SK-N-MC (cell line): ENCODE results near the gene BATF3.
"Not testable (repeated sequence)": the region's sequence is repeated elsewhere in the genome, so short reads cannot be mapped to it uniquely, and the experiment has no call there.

ENCODE experiments used
- DNase-seq: peaks from one replicate; pipeline ENCODE4 v3.0.0-alpha.2; 2011; ENCODE audit warnings: low read depth, low spot score
- H3K27ac ChIP-seq: fragments of 200-600 bp; sonication (generic); 2 replicates; pipeline ENCODE4 v1.5.1; 2016; ENCODE audit warnings: mixed run types
- H3K36me3 ChIP-seq: fragments of 200-600 bp; sonication (generic); 2 replicates; pipeline ENCODE4 v1.6.1; 2017; ENCODE audit warnings: antibody characterized with exemption, low read length, mixed read lengths; ENCODE audit not compliant: insufficient read depth
- H3K4me3 ChIP-seq: fragments of 200-600 bp; sonication (generic); 2 replicates; pipeline ENCODE4 v1.5.1; 2016
- H3K9ac ChIP-seq: fragments of 200-600 bp; sonication (generic); 2 replicates; pipeline ENCODE4 v1.8.0; 2017; ENCODE audit warnings: mixed run types, mixed read lengths; ENCODE audit not compliant: insufficient read length
- H3K9me3 ChIP-seq: fragments of 200-600 bp; sonication (generic); 2 replicates; pipeline ENCODE4 v1.6.1; 2017; ENCODE audit warnings: low read depth, mild to moderate bottlenecking, antibody characterized with exemption, low read length, moderate library complexity, mixed read lengths
- EZH2 ChIP-seq: fragments of 200-600 bp; sonication (generic); IDR thresholded peaks from one replicate; pipeline ENCODE4 v1.6.1; 2017; ENCODE audit warnings: antibody characterized with exemption
- FOXP2 ChIP-seq: optimal IDR thresholded peaks from 2 replicates; pipeline ENCODE3; 2011; ENCODE audit warnings: mild to moderate bottlenecking, moderate library complexity; ENCODE audit not compliant: insufficient read depth; ENCODE audit errors: extremely low read length, control extremely low read depth
- POLR2AphosphoS5 ChIP-seq: IDR thresholded peaks from 2 replicates; pipeline ENCODE4 v1.6.1; 2012; ENCODE audit warnings: mild to moderate bottlenecking, low read depth, low read length, borderline replicate concordance

Gene BATF3

GRCh38 chr1:212664409-212665199 is 35.0 kb downstream of the BATF3 start:
- Histone ChIP-seq H3K9ac (no peak overlapping the region), H3K27ac (no peak overlapping the region), H3K4me3 (no peak overlapping the region), H3K9me3 (no peaks in the 10 kb centered on the region), H3K36me3 (no peaks in the 10 kb centered on the region)
- DNase-seq = no peak
- TF ChIP-seq FOXP2 (no peak), POLR2AphosphoS5 (no peak), EZH2 (no peak)

- not testable (repeated sequence) for H3K9me3 ChIP-seq, H3K9ac ChIP-seq, DNase-seq, H3K4me3 ChIP-seq, H3K27ac ChIP-seq, H3K36me3 ChIP-seq
Measured at GRCh38 chr1:212658250-212658649, 41.4 kb downstream of the BATF3 start.

GRCh38 chr1:212656730-212657129 is 42.9 kb downstream of the BATF3 start:
- no peak overlapping the region for H3K27ac ChIP-seq
- no peak for TF ChIP-seq POLR2AphosphoS5
- TF ChIP-seq EZH2 = no peak
- TF ChIP-seq FOXP2 = no peak
- H3K36me3 ChIP-seq = no peaks in the 10 kb centered on the region

GRCh38 chr1:212655668-212656440 is 43.8 kb downstream of the BATF3 start:
- Histone ChIP-seq H3K9ac (no peak overlapping the region), H3K9me3 (no peaks in the 10 kb centered on the region), H3K27ac (no peak overlapping the region), H3K4me3 (no peak overlapping the region), H3K36me3 (no peaks in the 10 kb centered on the region)
- no peak for TF ChIP-seq EZH2
- TF ChIP-seq POLR2AphosphoS5 = no peak
- TF ChIP-seq FOXP2 = no peak
- DNase-seq = no peak

More at GRCh38 chr1:212656730-212657129, 42.9 kb downstream of the BATF3 start:
- no peak overlapping the region for H3K4me3 ChIP-seq
- H3K9me3 ChIP-seq = no peaks in the 10 kb centered on the region
- no peak overlapping the region for H3K9ac ChIP-seq
- DNase-seq = no peak

- no peak for DNase-seq
- no peak for TF ChIP-seq POLR2AphosphoS5
- no peak for TF ChIP-seq EZH2
- TF ChIP-seq FOXP2 = no peak
- Histone ChIP-seq H3K36me3 (no peaks in the 10 kb centered on the region), H3K4me3 (no peak overlapping the region), H3K9ac (no peak overlapping the region), H3K9me3 (no peaks in the 10 kb centered on the region), H3K27ac (no peak overlapping the region)
Measured at GRCh38 chr1:212652609-212653008, 47.0 kb downstream of the BATF3 start.

GRCh38 chr1:212651977-212652376 is 47.7 kb downstream of the BATF3 start:
- no peak for DNase-seq
- no peaks in the 10 kb centered on the region for H3K36me3 ChIP-seq
- no peak overlapping the region for H3K27ac ChIP-seq
- TF ChIP-seq EZH2 (no peak), POLR2AphosphoS5 (no peak), FOXP2 (no peak)
- no peak overlapping the region for H3K4me3 ChIP-seq
- H3K9me3 ChIP-seq = no peaks in the 10 kb centered on the region
- H3K9ac ChIP-seq = no peak overlapping the region

GRCh38 chr1:212651521-212651920 is 48.1 kb downstream of the BATF3 start:
- no peak for TF ChIP-seq FOXP2
- no peak for TF ChIP-seq POLR2AphosphoS5
- no peak for TF ChIP-seq EZH2
- Histone ChIP-seq H3K36me3 (no peaks in the 10 kb centered on the region), H3K4me3 (no peak overlapping the region), H3K9ac (no peak overlapping the region), H3K9me3 (no peaks in the 10 kb centered on the region), H3K27ac (no peak overlapping the region)
- DNase-seq = no peak

- H3K9me3 ChIP-seq = no peaks in the 10 kb centered on the region
- no peak overlapping the region for H3K27ac ChIP-seq
- H3K9ac ChIP-seq = no peak overlapping the region
- TF ChIP-seq FOXP2 = no peak
- TF ChIP-seq EZH2 = no peak
- DNase-seq = no peak
- H3K4me3 ChIP-seq = no peak overlapping the region
- no peaks in the 10 kb centered on the region for H3K36me3 ChIP-seq
Measured at GRCh38 chr1:212650228-212650627, 49.4 kb downstream of the BATF3 start.
